Liver (tissue), 9 donors: Measurements from ENCODE around the gene NLGN1. TPM values are rescaled to one million over a fixed set of nuclear protein-coding genes. Genes with fewer than 3 reads are reported as not detected.
"Not testable (repeated sequence)": the region's sequence is repeated elsewhere in the genome, so short reads cannot be mapped to it uniquely, and the experiment has no call there.

ENCODE experiments used
- DNase-seq: peaks from one replicate; pipeline ENCODE4 v3.0.0-alpha.2; 2017; ENCODE audit warnings: low spot score
- H3K27ac ChIP-seq, 2 donors: one replicate each; pipeline ENCODE4 v1.7.0; 2013; ENCODE audit warnings: inconsistent platforms in 2 of 2, low read length in 2 of 2, control low read depth in 1 of 2, low read depth in 1 of 2, mild to moderate bottlenecking in 1 of 2
- H3K27me3 ChIP-seq, 4 donors: one replicate each; pipeline versions ENCODE4 v1.6.1 to v1.7.0; 2013; ENCODE audit warnings: low read length in 3 of 4, inconsistent platforms in 1 of 4, mild to moderate bottlenecking in 1 of 4, moderate library complexity in 1 of 4; ENCODE audit not compliant: control insufficient read depth in 4 of 4, insufficient read depth in 4 of 4
- H3K36me3 ChIP-seq, 4 donors: one replicate each; pipeline versions ENCODE4 v1.6.1 to v1.7.0; 2013; ENCODE audit warnings: low read length in 3 of 4, mild to moderate bottlenecking in 3 of 4, low read depth in 1 of 4, moderate library complexity in 1 of 4; ENCODE audit not compliant: control insufficient read depth in 4 of 4, insufficient read depth in 3 of 4
- H3K4me1 ChIP-seq, 4 donors: one replicate each; pipeline versions ENCODE4 v1.6.1 to v1.7.0; 2013; ENCODE audit warnings: low read length in 3 of 4, mild to moderate bottlenecking in 3 of 4, moderate library complexity in 1 of 4; ENCODE audit not compliant: control insufficient read depth in 4 of 4, insufficient read depth in 4 of 4
- H3K4me3 ChIP-seq, 3 donors: one replicate each; pipeline versions ENCODE4 v1.6.1 to v1.7.0; 2013; ENCODE audit warnings: low read length in 3 of 3, control low read depth in 1 of 3, low read depth in 1 of 3, mild to moderate bottlenecking in 1 of 3
- H3K9ac ChIP-seq, 2 donors: one replicate each; pipeline ENCODE4 v1.7.0; 2013; ENCODE audit warnings: low read length in 2 of 2, mild to moderate bottlenecking in 2 of 2, moderate library complexity in 2 of 2, control low read depth in 1 of 2, low read depth in 1 of 2
- H3K9me3 ChIP-seq, 4 donors: one replicate each; pipeline versions ENCODE4 v1.6.1 to v1.7.0; 2013; ENCODE audit warnings: low read length in 3 of 4; ENCODE audit not compliant: control insufficient read depth in 4 of 4
- ATF3 ChIP-seq: IDR thresholded peaks from 2 replicates; pipeline ENCODE4 v1.6.1; 2016; ENCODE audit warnings: antibody characterized with exemption
- CTCF ChIP-seq: fragments of 150-350 bp; IDR thresholded peaks from 2 replicates; pipeline ENCODE4 v1.5.1; 2017; ENCODE audit warnings: improper control_type of control experiment, low read depth, low read length; ENCODE audit not compliant: missing input control
- EGR1 ChIP-seq, 2 donors: IDR thresholded peaks; 2 replicates each; pipeline ENCODE4 v1.6.1; 2016 to 2018; ENCODE audit warnings: antibody characterized with exemption in 2 of 2, low read depth in 2 of 2
- FOXA1 ChIP-seq: IDR thresholded peaks from 2 replicates; pipeline ENCODE4 v1.6.1; 2016; ENCODE audit warnings: antibody characterized with exemption
- FOXA2 ChIP-seq: IDR thresholded peaks from 2 replicates; pipeline ENCODE4 v1.6.1; 2016; ENCODE audit warnings: antibody characterized with exemption
- GABPA ChIP-seq, 2 donors: IDR thresholded peaks in 1 of 2; conservative IDR thresholded peaks in 1 of 2; 2 replicates each; pipeline ENCODE4 v1.6.1; 2016; ENCODE audit warnings: antibody characterized with exemption in 2 of 2, mild to moderate bottlenecking in 1 of 2, moderate library complexity in 1 of 2
- HNF4A ChIP-seq, 2 donors: conservative IDR thresholded peaks; 2 replicates each; pipeline ENCODE4 v1.6.1; 2016; ENCODE audit warnings: antibody characterized with exemption in 2 of 2, mild to moderate bottlenecking in 2 of 2
- JUND ChIP-seq, 2 donors: IDR thresholded peaks; 2 replicates each; pipeline ENCODE4 v1.6.1; 2016; ENCODE audit warnings: antibody characterized with exemption in 2 of 2
- MAX ChIP-seq: IDR thresholded peaks from 2 replicates; pipeline ENCODE4 v1.6.1; 2016; ENCODE audit warnings: antibody characterized with exemption
- NR2F2 ChIP-seq: IDR thresholded peaks from 2 replicates; pipeline ENCODE4 v1.6.1; 2016; ENCODE audit warnings: antibody characterized with exemption
- RAD21 ChIP-seq, 2 donors: IDR thresholded peaks; 2 replicates each; pipeline ENCODE4 v1.6.1; 2016; ENCODE audit warnings: antibody characterized with exemption in 2 of 2, mild to moderate bottlenecking in 2 of 2
- REST ChIP-seq: IDR thresholded peaks from 2 replicates; pipeline ENCODE4 v1.6.1; 2016; ENCODE audit warnings: antibody characterized with exemption, mild to moderate bottlenecking
- RXRA ChIP-seq, 2 donors: IDR thresholded peaks; 2 replicates each; pipeline ENCODE4 v1.6.1; 2017 to 2018; ENCODE audit warnings: antibody characterized with exemption in 2 of 2, mild to moderate bottlenecking in 1 of 2
- SP1 ChIP-seq: IDR thresholded peaks from 2 replicates; pipeline ENCODE4 v1.6.1; 2018; ENCODE audit warnings: antibody characterized with exemption, mild to moderate bottlenecking
- TAF1 ChIP-seq: conservative IDR thresholded peaks from 2 replicates; pipeline ENCODE4 v1.6.1; 2016; ENCODE audit warnings: antibody characterized with exemption, mild to moderate bottlenecking
- YY1 ChIP-seq: IDR thresholded peaks from 2 replicates; pipeline ENCODE4 v1.6.1; 2016; ENCODE audit warnings: antibody characterized with exemption, mild to moderate bottlenecking
- ZBTB33 ChIP-seq: IDR thresholded peaks from 2 replicates; pipeline ENCODE4 v1.6.1; 2016; ENCODE audit warnings: antibody characterized with exemption
- WGBS: extraction: QIAGEN DNeasy Blood & Tissue Kit; methylation state at CpG from one replicate; pipeline ENCODE4 v1.1.7; 2013; 5-methylcytosine and 5-hydroxymethylcytosine counted together
- polyA plus RNA-seq, 2 donors: library from polyadenylated mRNA; stranded (reverse) in 1 of 2; unstranded in 1 of 2; fragments of 200-250 nt in 1 of 2; fragments of >200 nt in 1 of 2; fragmentation: Nextera tagmentation in 1 of 2; extraction: Ambion mirVana in 1 of 2; gene quantifications; one replicate each; pipeline versions ENCODE4 v1.2.1 to v1.2.3, GENCODE V29; 2013 to 2015
- total RNA-seq, 2 donors: library from RNA; depleted of rRNA; stranded (reverse); fragments of >200 nt; gene quantifications; one replicate each; pipeline ENCODE4 v1.2.3, GENCODE V29; 2014
- donor health status: healthy.
- donor health status: healthy.
- donor health status: healthy.
- donor health status: healthy.
- donor health status: healthy.

Gene NLGN1
- total and polyA plus RNA-seq, 4 donors: 0.02 to 0.67 (median 0.37) TPM; not detected in 1

- 95% methylated on average over 5 of the region's 5 CpGs for WGBS
- H3K9ac ChIP-seq: no peak overlapping the region
- H3K4me3 ChIP-seq: no peak overlapping the region
- no peak overlapping the region for H3K27ac ChIP-seq
- no peak for DNase-seq
- H3K4me1 ChIP-seq: no peaks in the 10 kb centered on the region
- H3K27me3 ChIP-seq: no peaks in the 10 kb centered on the region
- no peaks in the 10 kb centered on the region for H3K9me3 ChIP-seq
- H3K36me3 ChIP-seq: no peaks in the 10 kb centered on the region
- TF ChIP-seq FOXA2 (no peak), REST (no peak), TAF1 (no peak), NR2F2 (no peak), FOXA1 (no peak), EGR1 (IDR thresholded peaks at IDR 0.05; ENCODE audit: low read depth in 2 of 2) (no peak), HNF4A (conservative IDR thresholded peaks at IDR 0.05) (no peak), JUND (IDR thresholded peaks at IDR 0.05) (no peak), MAX (no peak)
These were observed 140.9 kb downstream of the NLGN1 start for GRCh38 chr3:173538410-173538809.

- H3K27ac ChIP-seq, H3K9me3 ChIP-seq, DNase-seq, H3K36me3 ChIP-seq, H3K27me3 ChIP-seq, H3K4me3 ChIP-seq, H3K9ac ChIP-seq, H3K4me1 ChIP-seq: not testable (repeated sequence)
- 79% methylated on average over 2 of the region's 2 CpGs for WGBS
These were observed 148.0 kb downstream of the NLGN1 start for GRCh38 chr3:173545590-173545989.

- DNase-seq: no peak
- 81% methylated on average over 6 of the region's 6 CpGs for WGBS
- no peak overlapping the region for H3K27ac ChIP-seq
- no peak for TF ChIP-seq RAD21 (IDR thresholded peaks at IDR 0.05)
- no peak for TF ChIP-seq HNF4A (conservative IDR thresholded peaks at IDR 0.05)
- no peak for TF ChIP-seq YY1
- no peak for TF ChIP-seq NR2F2
- no peak for TF ChIP-seq ZBTB33
- no peak for TF ChIP-seq ATF3
- no peak for TF ChIP-seq SP1
- no peak for TF ChIP-seq TAF1
- TF ChIP-seq GABPA (IDR thresholded peaks at IDR 0.05 in 1 of 2, conservative IDR thresholded peaks at IDR 0.05 in 1 of 2): no peak
- TF ChIP-seq MAX: no peak
- no peak for TF ChIP-seq RXRA (IDR thresholded peaks at IDR 0.05)
- TF ChIP-seq FOXA2: no peak
- TF ChIP-seq CTCF: no peak
- no peak for TF ChIP-seq EGR1 (IDR thresholded peaks at IDR 0.05; ENCODE audit: low read depth in 2 of 2)
- no peak for TF ChIP-seq FOXA1
- no peaks in the 10 kb centered on the region for H3K4me1 ChIP-seq
- H3K4me3 ChIP-seq: no peak overlapping the region
- no peak overlapping the region for H3K9ac ChIP-seq
- no peaks in the 10 kb centered on the region for H3K36me3 ChIP-seq
- no peaks in the 10 kb centered on the region for H3K27me3 ChIP-seq
- no peaks in the 10 kb centered on the region for H3K9me3 ChIP-seq
These were observed 149.5 kb downstream of the NLGN1 start for GRCh38 chr3:173547070-173547469.
